Vagina (tissue), 2 donors: ENCODE results near the gene TVP23C. TPM values are rescaled to one million over a fixed set of nuclear protein-coding genes. Genes with fewer than 3 reads are reported as not detected.
A peak's percentile ranks its signal among the peaks of the same experiment; 100 is the strongest.

Experiments
- DNase-seq, 2 donors: peaks; one replicate each; pipeline ENCODE4 v3.0.0-alpha.2; 2017; ENCODE audit errors: extremely low spot score in 2 of 2
- H3K27ac ChIP-seq: fragments of 200-600 bp; sonication (generic); one replicate; pipeline ENCODE4 v1.5.1; 2019
- H3K27me3 ChIP-seq: fragments of 200-600 bp; sonication (generic); one replicate; pipeline ENCODE4 v1.5.1; 2019
- H3K36me3 ChIP-seq, 2 donors: fragments of 200-600 bp; sonication (generic); one replicate each; pipeline ENCODE4 v1.5.1; 2017 to 2019
- H3K4me1 ChIP-seq: fragments of 200-600 bp; sonication (generic); one replicate; pipeline ENCODE4 v1.5.1; 2019
- H3K4me3 ChIP-seq, 2 donors: fragments of 200-600 bp; sonication (generic); 1 replicate in 1 of 2; 2 replicates in 1 of 2; pipeline ENCODE4 v1.5.1; 2016 to 2019
- H3K9me3 ChIP-seq: fragments of 200-600 bp; sonication (generic); one replicate; pipeline ENCODE4 v1.5.1; 2019
- CTCF ChIP-seq, 3 experiments: fragments of 450-650 bp in 2 of 3; fragments of 200-600 bp in 1 of 3; sonication (generic) in 1 of 3; IDR thresholded peaks; one replicate each; pipeline ENCODE4 v1.5.1; 2017 to 2019; ENCODE audit warnings: antibody characterized with exemption in 3 of 3, mild to moderate bottlenecking in 2 of 3, moderate library complexity in 2 of 3
- POLR2A ChIP-seq, 2 donors: fragments of 450-650 bp; IDR thresholded peaks; one replicate each; pipeline ENCODE4 v1.6.1; 2017; ENCODE audit warnings: antibody characterized with exemption in 2 of 2, mild to moderate bottlenecking in 2 of 2, moderate library complexity in 2 of 2
- POLR2AphosphoS5 ChIP-seq, 2 donors: sonication (generic); formaldehyde crosslinking; IDR thresholded peaks; one replicate each; pipeline ENCODE4 v1.9.0; 2017; ENCODE audit warnings: antibody characterized with exemption in 2 of 2, mild to moderate bottlenecking in 2 of 2, low read depth in 1 of 2; ENCODE audit not compliant: insufficient read depth in 1 of 2
- intact Hi-C: fragments of 100-400 bp; cut with DNase I; formaldehyde crosslinking; loops from one replicate; pipeline ENCODE4 v1.15.1; 2023
- small RNA-seq: library from RNA; depleted of rRNA; stranded (forward); fragments of <200 nt; gene quantifications from one replicate; pipeline ENCODE3, GENCODE V24; 2016
- total RNA-seq: library from RNA; depleted of rRNA; stranded (reverse); fragments of >200 nt; gene quantifications from one replicate; pipeline ENCODE4 v1.2.3, GENCODE V29; 2016

Gene TVP23C
- total RNA-seq, 1 donor from 2014 or later = 30.2 TPM

GRCh38 chr17:15453782-15454181 lies 109.5 kb downstream of the TVP23C start:
- Histone ChIP-seq H3K27ac (peak overlapping the region; percentile 3), H3K4me1 (peaks cover 42% of the 10 kb centered on the region), H3K4me3 (no peak overlapping the region), H3K36me3 (no peaks in the 10 kb centered on the region), H3K27me3 (no peaks in the 10 kb centered on the region), H3K9me3 (no peaks in the 10 kb centered on the region)
- DNase-seq = no peak
- TF ChIP-seq POLR2A (IDR thresholded peaks at IDR 0.05) = no peak
- intact Hi-C loops = no loop called here

- Histone ChIP-seq H3K4me3 (no peak overlapping the region), H3K9me3 (no peaks in the 10 kb centered on the region), H3K27ac (peak overlapping the region; percentile 30), H3K36me3 (no peaks in the 10 kb centered on the region), H3K4me1 (peaks cover 36% of the 10 kb centered on the region), H3K27me3 (no peaks in the 10 kb centered on the region)
- no peak for DNase-seq
- intact Hi-C loops = no loop called here
- TF ChIP-seq POLR2A (IDR thresholded peaks at IDR 0.05) = no peak
- no peak for TF ChIP-seq CTCF (IDR thresholded peaks at IDR 0.05)
- TF ChIP-seq POLR2AphosphoS5 (IDR thresholded peaks at IDR 0.05; ENCODE audit: insufficient read depth in 1 of 2, low read depth in 1 of 2) = no peak
Measured at GRCh38 chr17:15453246-15453645, 110.0 kb downstream of the TVP23C start.

GRCh38 chr17:15452746-15453145 lies 110.5 kb downstream of the TVP23C start:
- H3K27ac ChIP-seq = peak overlapping the region; percentile 30
- intact Hi-C loops = no loop called here

More at GRCh38 chr17:15452746-15453145, 110.5 kb downstream of the TVP23C start:
- H3K27me3 ChIP-seq = no peaks in the 10 kb centered on the region
- DNase-seq = no peak
- no peak overlapping the region for H3K4me3 ChIP-seq
- peaks cover 31% of the 10 kb centered on the region for H3K4me1 ChIP-seq
- TF ChIP-seq POLR2A (IDR thresholded peaks at IDR 0.05) = no peak
- H3K9me3 ChIP-seq = no peaks in the 10 kb centered on the region
- no peaks in the 10 kb centered on the region for H3K36me3 ChIP-seq

Small RNAs within 50 kb of the gene (small RNA-seq; reads per million reads assigned to genes)
- gene AC005838.1 (not detected), gene RF00090 (not detected)

Other genes starting within 250 kb of the TVP23C start
- not detected for gene TEKT3, start 221.9 kb downstream of the TVP23C start, total RNA-seq
- gene CDRT4, start 95.9 kb downstream of the TVP23C start, total RNA-seq = 4.2 TPM
- gene FBXW10B, start 56.2 kb upstream of the TVP23C start, total RNA-seq = 6.9 TPM
- 66.3 TPM for gene TRIM16, start 120.8 kb upstream of the TVP23C start, total RNA-seq
- gene ZNF286A, start 136.3 kb upstream of the TVP23C start, total RNA-seq = 13.3 TPM
- gene TBC1D26, start 168.8 kb upstream of the TVP23C start, total RNA-seq = 4.2 TPM